ENCODE data around the gene BCL11B. TPM values are rescaled to one million over a fixed set of nuclear protein-coding genes. Genes with fewer than 3 reads are reported as not detected.

Gene BCL11B
- total and polyA plus RNA-seq, 2 donors from 2014 or later, result 0.13 to 3.3 TPM

DNA sequence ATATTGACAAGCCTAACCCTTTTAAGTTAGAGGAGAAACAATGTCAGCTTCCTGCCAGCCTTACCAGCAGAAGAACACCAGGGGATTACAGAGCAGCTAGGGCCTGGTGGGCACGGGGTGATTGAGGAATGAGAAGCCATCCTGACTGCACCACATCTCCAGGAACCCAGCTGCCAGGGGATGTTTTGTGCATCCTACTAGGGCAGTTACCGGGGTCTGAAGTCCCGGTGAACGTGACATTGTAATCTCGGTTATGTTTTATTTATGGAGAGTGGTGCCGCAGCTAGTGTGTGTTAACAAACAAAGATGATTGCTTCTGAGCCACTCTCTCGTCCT is 115.9 kb downstream of the BCL11B start:
- H3K27me3 ChIP-seq (ENCODE audit: control insufficient read depth, insufficient read depth, low read length), result no peaks in the 10 kb centered on the region
- no peak overlapping the region for H3K27ac ChIP-seq (ENCODE audit: low read depth in 2 of 2, low read length in 2 of 2)
- intact Hi-C loops (cut with DNase I), result no loop called here
- no peaks in the 10 kb centered on the region for H3K4me1 ChIP-seq (ENCODE audit: control insufficient read depth in 2 of 3, insufficient read depth in 2 of 3, low read depth in 1 of 3, low read length in 3 of 3)
- no peak overlapping the region for H3K9ac ChIP-seq (ENCODE audit: low read length in 3 of 3)
- no peak for DNase-seq
- no peaks in the 10 kb centered on the region for H3K36me3 ChIP-seq (ENCODE audit: control insufficient read depth in 2 of 3, insufficient read depth in 3 of 3, low read length in 3 of 3)
- no peaks in the 10 kb centered on the region for H3K9me3 ChIP-seq (ENCODE audit: control insufficient read depth in 2 of 3, insufficient read depth in 1 of 3, low read length in 3 of 3)
- TF ChIP-seq, protein P1, sequence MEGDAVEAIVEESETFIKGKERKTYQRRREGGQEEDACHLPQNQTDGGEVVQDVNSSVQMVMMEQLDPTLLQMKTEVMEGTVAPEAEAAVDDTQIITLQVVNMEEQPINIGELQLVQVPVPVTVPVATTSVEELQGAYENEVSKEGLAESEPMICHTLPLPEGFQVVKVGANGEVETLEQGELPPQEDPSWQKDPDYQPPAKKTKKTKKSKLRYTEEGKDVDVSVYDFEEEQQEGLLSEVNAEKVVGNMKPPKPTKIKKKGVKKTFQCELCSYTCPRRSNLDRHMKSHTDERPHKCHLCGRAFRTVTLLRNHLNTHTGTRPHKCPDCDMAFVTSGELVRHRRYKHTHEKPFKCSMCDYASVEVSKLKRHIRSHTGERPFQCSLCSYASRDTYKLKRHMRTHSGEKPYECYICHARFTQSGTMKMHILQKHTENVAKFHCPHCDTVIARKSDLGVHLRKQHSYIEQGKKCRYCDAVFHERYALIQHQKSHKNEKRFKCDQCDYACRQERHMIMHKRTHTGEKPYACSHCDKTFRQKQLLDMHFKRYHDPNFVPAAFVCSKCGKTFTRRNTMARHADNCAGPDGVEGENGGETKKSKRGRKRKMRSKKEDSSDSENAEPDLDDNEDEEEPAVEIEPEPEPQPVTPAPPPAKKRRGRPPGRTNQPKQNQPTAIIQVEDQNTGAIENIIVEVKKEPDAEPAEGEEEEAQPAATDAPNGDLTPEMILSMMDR (IDR thresholded peaks at IDR 0.05; ENCODE audit: borderline replicate concordance, extremely low read depth, insufficient read depth), result no peak
- no peak overlapping the region for H3K4me3 ChIP-seq (ENCODE audit: low read length in 3 of 3)
- no peak for FAIRE-seq

DNA sequence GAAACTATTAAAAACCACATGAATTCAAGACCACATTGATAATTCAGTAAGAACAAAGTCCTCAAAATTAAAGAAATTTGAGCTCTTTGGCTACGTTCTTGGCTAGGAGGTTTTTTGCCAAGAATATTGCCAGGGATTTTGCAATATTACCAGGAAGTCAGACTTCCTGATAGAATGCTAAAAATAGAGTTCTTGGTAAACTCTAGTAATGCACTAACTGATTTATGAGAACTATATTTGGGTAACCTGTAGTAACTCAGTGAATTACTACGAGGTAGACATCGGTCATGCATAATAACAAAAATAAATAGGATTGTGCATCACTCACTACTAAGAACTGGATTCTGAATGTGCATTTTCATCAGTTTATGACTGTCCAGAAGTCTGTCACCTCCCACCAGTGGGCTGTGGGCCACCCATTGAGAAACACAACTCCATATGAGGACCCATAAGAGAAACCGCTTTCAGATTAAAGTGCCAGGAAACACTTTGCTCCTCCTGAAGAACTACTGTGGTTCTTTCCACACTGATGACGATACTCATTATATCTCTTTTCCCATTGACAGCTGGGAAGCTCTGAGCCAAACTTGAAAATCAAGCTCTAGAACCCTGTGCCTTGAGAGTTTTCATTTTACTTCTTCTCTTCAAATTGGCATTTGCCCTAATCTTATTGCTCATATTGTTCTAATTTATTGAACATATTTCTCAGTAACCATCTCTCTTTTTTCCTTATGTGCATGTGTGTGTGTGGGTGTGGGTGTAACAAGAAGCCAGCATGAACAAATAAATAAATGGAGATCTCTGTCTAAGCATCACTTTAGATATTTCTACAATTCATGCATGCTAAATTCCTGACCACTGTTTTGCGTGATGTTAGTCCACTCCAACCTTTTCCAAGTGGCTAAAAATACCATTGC is 116.6 kb downstream of the BCL11B start:
- Histone ChIP-seq H3K27me3 (ENCODE audit: control insufficient read depth, insufficient read depth, low read length) (no peaks in the 10 kb centered on the region), H3K36me3 (ENCODE audit: control insufficient read depth in 2 of 3, insufficient read depth in 3 of 3, low read length in 3 of 3) (no peaks in the 10 kb centered on the region), H3K4me1 (ENCODE audit: control insufficient read depth in 2 of 3, insufficient read depth in 2 of 3, low read depth in 1 of 3, low read length in 3 of 3) (no peaks in the 10 kb centered on the region), H3K9me3 (ENCODE audit: control insufficient read depth in 2 of 3, insufficient read depth in 1 of 3, low read length in 3 of 3) (no peaks in the 10 kb centered on the region), H3K27ac (ENCODE audit: low read depth in 2 of 2, low read length in 2 of 2) (no peak overlapping the region), H3K4me3 (ENCODE audit: low read length in 3 of 3) (no peak overlapping the region), H3K9ac (ENCODE audit: low read length in 3 of 3) (no peak overlapping the region)
- TF ChIP-seq, protein P1 (IDR thresholded peaks at IDR 0.05; ENCODE audit: borderline replicate concordance, extremely low read depth, insufficient read depth), result no peak
- intact Hi-C loops (cut with DNase I), result no loop called here
- DNase-seq (no peak), FAIRE-seq (no peak)

DNA sequence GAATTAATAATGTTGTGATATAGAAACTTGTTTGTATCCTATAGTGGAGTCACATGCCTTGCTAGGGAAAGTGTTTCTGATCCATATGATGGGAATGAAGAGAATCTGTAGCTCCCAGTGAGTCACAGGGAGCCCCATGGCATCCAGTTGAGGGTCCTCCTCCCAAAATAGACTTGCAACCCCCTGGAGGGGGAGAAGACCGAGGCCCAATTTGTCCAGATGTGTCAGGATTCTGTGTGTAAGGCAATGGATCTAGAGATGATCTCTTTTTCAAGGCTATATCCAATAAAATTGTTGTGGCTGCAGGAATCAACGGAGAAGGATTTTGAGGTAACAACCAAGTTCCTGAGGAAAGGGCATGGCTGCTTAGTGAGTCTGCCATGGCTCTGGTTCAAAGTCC is 121.8 kb downstream of the BCL11B start:
- Histone ChIP-seq H3K27me3 (ENCODE audit: control insufficient read depth, insufficient read depth, low read length) (peaks cover 5% of the 10 kb centered on the region), H3K4me3 (ENCODE audit: low read length in 3 of 3) (no peak overlapping the region), H3K9ac (ENCODE audit: low read length in 3 of 3) (no peak overlapping the region), H3K4me1 (ENCODE audit: control insufficient read depth in 2 of 3, insufficient read depth in 2 of 3, low read depth in 1 of 3, low read length in 3 of 3) (no peaks in the 10 kb centered on the region), H3K9me3 (ENCODE audit: control insufficient read depth in 2 of 3, insufficient read depth in 1 of 3, low read length in 3 of 3) (no peaks in the 10 kb centered on the region), H3K36me3 (ENCODE audit: control insufficient read depth in 2 of 3, insufficient read depth in 3 of 3, low read length in 3 of 3) (no peaks in the 10 kb centered on the region), H3K27ac (ENCODE audit: low read depth in 2 of 2, low read length in 2 of 2) (no peak overlapping the region)
- no peak for DNase-seq
- TF ChIP-seq, protein P1 (IDR thresholded peaks at IDR 0.05; ENCODE audit: borderline replicate concordance, extremely low read depth, insufficient read depth), result no peak
- intact Hi-C loops (cut with DNase I), result no loop called here
- no peak for FAIRE-seq
